ENCODE measurements around the gene DYNLL2. TPM values are rescaled to one million over a fixed set of nuclear protein-coding genes. Genes with fewer than 3 reads are reported as not detected.
A peak's percentile ranks its signal among the peaks of the same experiment; 100 is the strongest.

Gene DYNLL2
- total RNA-seq, 1 donor from 2014 or later = 19.6 TPM

DNA sequence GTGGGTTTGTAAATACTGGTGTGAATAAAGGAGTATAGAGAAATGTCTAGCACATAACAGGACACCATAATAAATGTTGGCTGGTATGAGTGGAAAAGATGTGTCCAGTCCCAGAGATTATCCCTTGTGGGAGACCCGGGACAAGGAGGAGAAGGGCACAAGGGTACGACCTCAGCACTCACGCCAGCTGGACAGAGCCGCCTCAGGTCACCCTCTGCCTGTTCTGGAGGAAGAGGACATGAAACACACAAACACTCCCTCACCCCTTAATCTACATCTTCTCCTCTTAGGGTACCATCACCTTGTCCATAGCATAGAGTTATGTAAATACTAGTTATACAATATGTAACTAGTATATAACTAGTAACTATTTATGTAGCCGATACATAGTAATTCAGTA is 26.8 kb downstream of the DYNLL2 start:
- TF ChIP-seq, protein P1, sequence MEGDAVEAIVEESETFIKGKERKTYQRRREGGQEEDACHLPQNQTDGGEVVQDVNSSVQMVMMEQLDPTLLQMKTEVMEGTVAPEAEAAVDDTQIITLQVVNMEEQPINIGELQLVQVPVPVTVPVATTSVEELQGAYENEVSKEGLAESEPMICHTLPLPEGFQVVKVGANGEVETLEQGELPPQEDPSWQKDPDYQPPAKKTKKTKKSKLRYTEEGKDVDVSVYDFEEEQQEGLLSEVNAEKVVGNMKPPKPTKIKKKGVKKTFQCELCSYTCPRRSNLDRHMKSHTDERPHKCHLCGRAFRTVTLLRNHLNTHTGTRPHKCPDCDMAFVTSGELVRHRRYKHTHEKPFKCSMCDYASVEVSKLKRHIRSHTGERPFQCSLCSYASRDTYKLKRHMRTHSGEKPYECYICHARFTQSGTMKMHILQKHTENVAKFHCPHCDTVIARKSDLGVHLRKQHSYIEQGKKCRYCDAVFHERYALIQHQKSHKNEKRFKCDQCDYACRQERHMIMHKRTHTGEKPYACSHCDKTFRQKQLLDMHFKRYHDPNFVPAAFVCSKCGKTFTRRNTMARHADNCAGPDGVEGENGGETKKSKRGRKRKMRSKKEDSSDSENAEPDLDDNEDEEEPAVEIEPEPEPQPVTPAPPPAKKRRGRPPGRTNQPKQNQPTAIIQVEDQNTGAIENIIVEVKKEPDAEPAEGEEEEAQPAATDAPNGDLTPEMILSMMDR (IDR thresholded peaks at IDR 0.05) = no peak
- DNase-seq (no peak), ATAC-seq (ENCODE audit: low read depth) (no peak)
- H3K27ac Mint-ChIP-seq = no peak overlapping the region
- POLR2A ChIA-PET = no interaction called here
- intact Hi-C loops (cut with micrococcal nuclease) = no loop called here
- no peaks in the 10 kb centered on the region for H3K4me1 Mint-ChIP-seq
- H3K27me3 Mint-ChIP-seq = peaks cover 14% of the 10 kb centered on the region
- H3K9me3 Mint-ChIP-seq = peaks cover 2% of the 10 kb centered on the region
- CTCF ChIA-PET = interaction anchor here (5.4 kb wide), 1 partner anchor 251 kb away, joined by 58 read pairs; no protein-coding TSS in a partner anchor
- H3K4me3 Mint-ChIP-seq = no peak overlapping the region
- H3K36me3 Mint-ChIP-seq (ENCODE audit: low read depth) = no peaks in the 10 kb centered on the region

DNA sequence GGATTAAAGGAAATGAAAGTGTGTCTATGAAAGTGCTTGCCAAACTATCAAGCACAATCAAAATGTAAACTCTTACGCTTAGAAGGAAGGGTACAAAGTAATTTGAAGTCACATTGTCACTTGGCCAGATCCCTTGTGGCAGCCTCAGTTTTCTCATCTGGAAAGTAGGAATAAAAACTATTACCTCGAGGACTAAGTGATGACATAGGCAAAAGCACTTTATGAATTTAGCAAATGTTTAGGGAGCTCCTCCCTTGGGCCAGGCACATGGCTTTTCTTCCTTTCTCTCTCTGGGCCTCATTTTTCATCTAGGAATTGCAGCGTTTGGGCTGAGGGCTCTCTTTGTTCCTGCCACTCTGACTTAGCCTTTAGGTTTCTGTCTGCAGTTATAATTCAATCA is 28.5 kb downstream of the DYNLL2 start:
- peaks cover 2% of the 10 kb centered on the region for H3K9me3 Mint-ChIP-seq
- CTCF ChIA-PET = interaction anchor here (0.6 to 5.4 kb wide), 6 partner anchors 104 to 892 kb away, joined by 3 to 58 read pairs (median 4); partner anchors contain the start of genes MRPS23 and SRSF1
- POLR2A ChIA-PET = no interaction called here

DNA sequence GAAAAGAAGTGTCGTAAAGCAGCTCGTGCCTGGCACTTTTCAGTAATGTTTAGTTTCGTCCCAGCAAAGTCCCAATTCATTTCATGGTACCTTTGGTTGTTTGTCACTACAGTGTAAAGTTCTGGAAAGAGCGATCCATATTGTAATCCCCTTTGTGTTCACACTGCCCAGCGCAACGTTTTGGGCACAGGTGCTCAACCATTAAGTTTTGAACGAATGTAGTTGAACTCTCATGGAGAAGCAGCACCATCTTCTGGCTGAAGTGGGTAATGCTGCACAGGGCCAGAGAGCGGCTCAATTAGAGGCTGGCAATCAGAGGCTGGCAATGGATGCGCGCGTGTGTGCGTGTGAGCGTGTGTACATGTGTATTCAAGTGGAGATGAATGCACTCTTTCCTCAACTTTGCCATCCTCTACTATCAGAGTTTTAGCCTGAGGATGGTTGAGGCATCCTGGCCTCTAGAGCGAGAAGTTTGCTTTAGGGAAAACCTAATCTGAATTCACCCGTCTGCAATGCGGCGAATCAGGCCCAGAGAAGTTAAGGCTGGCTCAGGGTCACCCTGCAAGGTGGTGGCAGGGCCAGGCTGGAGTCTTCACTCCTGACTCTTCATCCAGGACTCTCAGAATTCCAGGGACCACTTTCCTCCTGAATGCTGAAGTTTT is 29.9 kb downstream of the DYNLL2 start:
- TF ChIP-seq, protein P1 (IDR thresholded peaks at IDR 0.05) = peak; percentile 53
- Mint-ChIP-seq H3K9me3 (no peaks in the 10 kb centered on the region), H3K27me3 (peaks cover 25% of the 10 kb centered on the region), H3K4me3 (no peak overlapping the region), H3K27ac (no peak overlapping the region), H3K36me3 (ENCODE audit: low read depth) (no peaks in the 10 kb centered on the region), H3K4me1 (no peaks in the 10 kb centered on the region)
- intact Hi-C loops (cut with micrococcal nuclease) = loop anchor here (1.0 to 2.0 kb wide), 7 partner anchors 29 to 982 kb away; no protein-coding TSS in a partner anchor
- DNase-seq (peak; percentile 68), ATAC-seq (ENCODE audit: low read depth) (peak; percentile 95)
- ChIA-PET POLR2A (interaction anchor here (0.6 to 1.3 kb wide), 2 partner anchors 106 to 113 kb away, joined by 3 read pairs; partner anchors contain the start of gene SRSF1), CTCF (interaction anchor here (0.6 to 5.4 kb wide), 10 partner anchors 9 to 254 kb away, joined by 3 to 58 read pairs (median 4); partner anchors contain the start of gene SRSF1)

More for the DNA sequence above, 28.5 kb downstream of the DYNLL2 start:
- H3K27me3 Mint-ChIP-seq = peaks cover 23% of the 10 kb centered on the region
- intact Hi-C loops (cut with micrococcal nuclease) = loop anchor here (2.0 kb wide), 1 partner anchor 113 kb away; no protein-coding TSS in a partner anchor
- TF ChIP-seq, protein P1 (IDR thresholded peaks at IDR 0.05) = no peak
- ATAC-seq (ENCODE audit: low read depth) (no peak), DNase-seq (no peak)
- no peaks in the 10 kb centered on the region for H3K4me1 Mint-ChIP-seq
- H3K27ac Mint-ChIP-seq = no peak overlapping the region
- H3K36me3 Mint-ChIP-seq (ENCODE audit: low read depth) = no peaks in the 10 kb centered on the region
- no peak overlapping the region for H3K4me3 Mint-ChIP-seq

DNA sequence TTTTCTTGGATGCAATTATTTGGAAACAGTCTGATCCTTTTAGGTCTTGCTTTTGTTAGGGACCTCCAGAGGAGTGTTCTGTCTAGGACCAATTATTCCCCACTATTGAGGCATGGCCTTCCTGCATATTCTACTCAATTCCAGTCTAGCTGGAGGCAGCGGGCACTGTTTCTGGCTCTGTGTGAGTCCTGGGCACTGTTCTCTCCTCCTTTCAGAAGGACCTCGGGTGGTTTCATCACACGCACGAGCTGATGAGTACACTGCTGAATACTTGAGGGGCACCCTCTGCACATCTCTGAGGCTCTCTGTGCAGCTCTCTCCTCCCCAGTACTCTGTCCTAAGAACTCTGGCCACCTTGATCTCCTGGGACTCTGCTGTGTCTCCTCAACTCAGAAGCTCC is 30.7 kb downstream of the DYNLL2 start:
- Mint-ChIP-seq H3K4me3 (no peak overlapping the region), H3K27me3 (peaks cover 26% of the 10 kb centered on the region), H3K36me3 (ENCODE audit: low read depth) (no peaks in the 10 kb centered on the region), H3K27ac (no peak overlapping the region), H3K9me3 (no peaks in the 10 kb centered on the region), H3K4me1 (no peaks in the 10 kb centered on the region)
- ATAC-seq (ENCODE audit: low read depth) = no peak
- CTCF ChIA-PET = interaction anchor here (1.3 to 5.4 kb wide), 5 partner anchors 107 to 255 kb away, joined by 3 to 58 read pairs (median 8); no protein-coding TSS in a partner anchor
- TF ChIP-seq, protein P1 (IDR thresholded peaks at IDR 0.05) = no peak
- no peak for DNase-seq
- POLR2A ChIA-PET = no interaction called here
- intact Hi-C loops (cut with micrococcal nuclease) = loop anchor here (1.0 to 2.0 kb wide), 7 partner anchors 30 to 983 kb away; no protein-coding TSS in a partner anchor

DNA sequence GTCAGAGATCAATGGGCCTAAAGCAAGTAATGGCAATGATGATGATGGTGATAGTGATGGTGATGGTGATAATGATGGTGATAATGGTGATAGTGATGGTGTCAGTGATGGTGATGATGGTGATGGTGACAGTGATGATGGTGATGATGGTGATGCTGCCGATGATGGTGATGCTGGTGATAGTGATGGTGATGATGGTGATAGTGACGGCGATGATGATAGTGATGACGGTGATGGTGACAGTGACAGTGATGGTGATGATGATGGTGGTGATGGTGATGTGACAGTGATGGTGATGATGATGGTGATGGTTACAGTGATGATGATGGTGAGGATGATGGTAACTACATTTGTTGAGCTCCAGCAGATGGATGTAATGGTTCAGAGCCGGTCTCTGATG is 34.2 kb downstream of the DYNLL2 start:
- H3K4me3 Mint-ChIP-seq = no peak overlapping the region
- no peak overlapping the region for H3K27ac Mint-ChIP-seq
- POLR2A ChIA-PET = no interaction called here
- H3K27me3 Mint-ChIP-seq = peaks cover 31% of the 10 kb centered on the region
- intact Hi-C loops (cut with micrococcal nuclease) = no loop called here
- CTCF ChIA-PET = no interaction called here
- no peak for DNase-seq
- H3K4me1 Mint-ChIP-seq = no peaks in the 10 kb centered on the region
- H3K36me3 Mint-ChIP-seq (ENCODE audit: low read depth) = no peaks in the 10 kb centered on the region
- no peaks in the 10 kb centered on the region for H3K9me3 Mint-ChIP-seq
- no peak for ATAC-seq (ENCODE audit: low read depth)
- TF ChIP-seq, protein P1 (IDR thresholded peaks at IDR 0.05) = no peak
